SK-N-SH (cell line): ENCODE measurements around the gene BRAT1. TPM values are rescaled to one million over a fixed set of nuclear protein-coding genes. Genes with fewer than 3 reads are reported as not detected.

Source experiments
- CTCF ChIA-PET: fragments of 300-600, 350-600 bp; formaldehyde crosslinking; extraction: SDS; loops from one replicate; lab custom pipeline; 2021; lab: Yijun Ruan, JAX
- POLR2A ChIA-PET: fragments of 350-600 bp; sonication (Branson Sonifier 250); formaldehyde crosslinking; extraction: SDS; loops from one replicate; lab custom pipeline; 2020; ENCODE audit warnings: antibody characterized with exemption, inconsistent platforms; lab: Yijun Ruan, JAX
- DNase-seq: peaks from one replicate; pipeline ENCODE4 v3.0.0; 2012
- H2AFZ ChIP-seq: fragments of 200-600 bp; sonication (generic); 2 replicates; pipeline ENCODE4 v1.8.1; 2016; ENCODE audit warnings: antibody characterized with exemption, mild to moderate bottlenecking, low read depth
- H3F3A ChIP-seq: fragments of 200-600 bp; sonication (generic); replicated peaks from 2 replicates; pipeline ENCODE3; 2016; ENCODE audit warnings: antibody characterized with exemption, mild to moderate bottlenecking; ENCODE audit not compliant: insufficient read depth
- H3K27ac ChIP-seq, 2 experiments: fragments of 200-500 bp in 1 of 2; fragments of 200-600 bp in 1 of 2; sonication (Bioruptor generic) in 1 of 2; sonication (generic), shearing (Covaris generic) in 1 of 2; 2 replicates each; pipeline versions ENCODE4 v1.5.1 to v1.6.1; 2014 to 2016; ENCODE audit warnings: low read depth in 2 of 2, inconsistent platforms in 1 of 2, low read length in 1 of 2, mild to moderate bottlenecking in 1 of 2, mixed read lengths in 1 of 2
- H3K27me3 ChIP-seq: fragments of 200-600 bp; sonication (generic), shearing (Covaris generic); 2 replicates; pipeline ENCODE4 v1.6.1; 2016; ENCODE audit warnings: mixed run types; ENCODE audit not compliant: insufficient read depth
- H3K36me3 ChIP-seq, 2 experiments: fragments of 200-500 bp in 1 of 2; fragments of 200-600 bp in 1 of 2; sonication (Bioruptor generic) in 1 of 2; sonication (generic) in 1 of 2; replicated peaks in 1 of 2; 2 replicates each; pipeline versions ENCODE3 to v1.5.1; 2014 to 2016; ENCODE audit warnings: low read length in 1 of 2, mild to moderate bottlenecking in 1 of 2; ENCODE audit not compliant: insufficient read depth in 2 of 2, control insufficient read depth in 1 of 2
- H3K4me1 ChIP-seq, 2 experiments: fragments of 200-500 bp in 1 of 2; fragments of 200-600 bp in 1 of 2; sonication (Bioruptor generic) in 1 of 2; sonication (generic), shearing (Covaris generic) in 1 of 2; 2 replicates each; pipeline versions ENCODE4 v1.5.1 to v1.6.1; 2014 to 2016; ENCODE audit warnings: low read depth in 1 of 2, low read length in 1 of 2, mixed run types in 1 of 2; ENCODE audit not compliant: insufficient read depth in 2 of 2, control insufficient read depth in 1 of 2
- H3K4me2 ChIP-seq: fragments of 200-600 bp; sonication (generic), shearing (Covaris generic); 2 replicates; pipeline ENCODE4 v1.6.1; 2017; ENCODE audit warnings: mixed run types
- H3K4me3 ChIP-seq, 2 experiments: fragments of 200-500 bp in 1 of 2; fragments of 200-600 bp in 1 of 2; sonication (Bioruptor generic) in 1 of 2; sonication (generic), shearing (Covaris generic) in 1 of 2; 2 replicates each; pipeline versions ENCODE4 v1.5.1 to v1.8.1; 2014 to 2016; ENCODE audit warnings: low read depth in 2 of 2, inconsistent platforms in 1 of 2, low read length in 1 of 2, mild to moderate bottlenecking in 1 of 2, mixed read lengths in 1 of 2, moderate library complexity in 1 of 2
- H3K79me2 ChIP-seq: fragments of 200-600 bp; sonication (generic); 2 replicates; pipeline ENCODE4 v1.8.1; 2017; ENCODE audit warnings: mild to moderate bottlenecking; ENCODE audit not compliant: insufficient read depth
- H3K9ac ChIP-seq: fragments of 200-600 bp; sonication (generic); 2 replicates; pipeline ENCODE4 v1.6.1; 2017; ENCODE audit warnings: mixed run types
- H3K9me2 ChIP-seq: fragments of 200-600 bp; sonication (generic); 2 replicates; pipeline ENCODE4 v1.6.1; 2017; ENCODE audit warnings: mixed run types
- H3K9me3 ChIP-seq: fragments of 200-600 bp; sonication (generic); 2 replicates; pipeline ENCODE4 v1.6.1; 2017; ENCODE audit warnings: mixed run types, mild to moderate bottlenecking, moderate library complexity
- H4K20me1 ChIP-seq: fragments of 200-600 bp; sonication (generic); 2 replicates; pipeline ENCODE4 v1.6.1; 2017; ENCODE audit warnings: mild to moderate bottlenecking, mixed run types; ENCODE audit not compliant: insufficient read depth
- CHD2 ChIP-seq: fragments of 150-350 bp; IDR thresholded peaks from 2 replicates; pipeline ENCODE4 v1.6.1; 2018; ENCODE audit warnings: low read length; ENCODE audit not compliant: partially characterized antibody
- ELF1 ChIP-seq: IDR thresholded peaks from 2 replicates; pipeline ENCODE4 v1.4.0; 2012
- EP300 ChIP-seq, 2 experiments: IDR thresholded peaks; 2 replicates each; pipeline versions ENCODE4 v1.4.0 to v1.6.1; 2012; ENCODE audit warnings: borderline replicate concordance in 1 of 2, low read depth in 1 of 2, low read length in 1 of 2
- EZH2phosphoT487 ChIP-seq: fragments of 200-600 bp; sonication (generic); IDR thresholded peaks from 2 replicates; pipeline ENCODE4 v1.6.1; 2017; ENCODE audit warnings: low read depth, mixed run types, mild to moderate bottlenecking, antibody characterized with exemption, moderate library complexity, borderline replicate concordance
- FOSL2 ChIP-seq: IDR thresholded peaks from 2 replicates; pipeline ENCODE4 v1.4.0; 2012; ENCODE audit warnings: low read depth, mild to moderate bottlenecking, moderate library complexity, borderline replicate concordance
- GABPA ChIP-seq: IDR thresholded peaks from 2 replicates; pipeline ENCODE4 v1.4.0; 2012; ENCODE audit warnings: low read depth, mild to moderate bottlenecking
- GATA2 ChIP-seq: sonication (generic); formaldehyde crosslinking; IDR thresholded peaks from 2 replicates; pipeline ENCODE4 v1.5.0; 2020; ENCODE audit warnings: mild to moderate bottlenecking, missing genetic modification reagents
- JUND ChIP-seq: IDR thresholded peaks from 2 replicates; pipeline ENCODE4 v1.4.0; 2012
- MXI1 ChIP-seq: IDR thresholded peaks from 2 replicates; pipeline ENCODE4 v1.6.1; 2012; ENCODE audit warnings: mild to moderate bottlenecking, low read depth, low read length, improper control_type of control experiment
- NRF1 ChIP-seq: IDR thresholded peaks from 2 replicates; pipeline ENCODE4 v1.6.1; 2012; ENCODE audit warnings: low read depth, mild to moderate bottlenecking, low read length
- RAD21 ChIP-seq: IDR thresholded peaks from 2 replicates; pipeline ENCODE4 v1.6.1; 2012; ENCODE audit warnings: mild to moderate bottlenecking, low read length
- RFX5 ChIP-seq: IDR thresholded peaks from 2 replicates; pipeline ENCODE4 v1.6.1; 2012; ENCODE audit warnings: mild to moderate bottlenecking, improper control_type of control experiment, low read length
- RXRA ChIP-seq: IDR thresholded peaks from 2 replicates; pipeline ENCODE4 v1.4.0; 2012; ENCODE audit warnings: low read depth, mild to moderate bottlenecking, borderline replicate concordance
- SIN3A ChIP-seq: IDR thresholded peaks from 2 replicates; pipeline ENCODE4 v1.6.1; 2012; ENCODE audit warnings: low read depth, mild to moderate bottlenecking, low read length, moderate library complexity, borderline replicate concordance
- TCF12 ChIP-seq: IDR thresholded peaks from 2 replicates; pipeline ENCODE4 v1.4.0; 2012
- TEAD4 ChIP-seq: IDR thresholded peaks from 2 replicates; pipeline ENCODE4 v1.4.0; 2012; ENCODE audit warnings: mild to moderate bottlenecking, borderline replicate concordance; ENCODE audit not compliant: insufficient read depth
- WGBS: methylation state at CpG from one replicate; pipeline ENCODE4 v1.1.6; 2017; ENCODE audit warnings: low lambda C conversion rate; 5-methylcytosine and 5-hydroxymethylcytosine counted together
- polyA plus RNA-seq, 3 experiments: library from polyadenylated mRNA; depleted of rRNA; stranded (reverse); fragments of >200 nt; gene quantifications; 2 replicates each; pipeline ENCODE4 v1.2.3, GENCODE V29; 2012
- TF ChIP-seq, protein P1 (sequence below): fragments of 150-350 bp; IDR thresholded peaks from 2 replicates; pipeline ENCODE4 v1.6.1; 2016; ENCODE audit warnings: mild to moderate bottlenecking, low read depth, low read length
- TF ChIP-seq, protein P2 (sequence below): fragments of 150-350 bp; IDR thresholded peaks from 2 replicates; pipeline ENCODE4 v1.6.1; 2017; ENCODE audit warnings: antibody characterized with exemption, low read length, low read depth, borderline replicate concordance
- TF ChIP-seq, protein P3 (sequence below): IDR thresholded peaks from 2 replicates; pipeline ENCODE4 v1.4.0; 2012; ENCODE audit warnings: low read depth

Gene BRAT1
- polyA plus RNA-seq, 1 of the 3 experiments (the other 2 are of a cell fraction), result 36.2 TPM

DNA sequence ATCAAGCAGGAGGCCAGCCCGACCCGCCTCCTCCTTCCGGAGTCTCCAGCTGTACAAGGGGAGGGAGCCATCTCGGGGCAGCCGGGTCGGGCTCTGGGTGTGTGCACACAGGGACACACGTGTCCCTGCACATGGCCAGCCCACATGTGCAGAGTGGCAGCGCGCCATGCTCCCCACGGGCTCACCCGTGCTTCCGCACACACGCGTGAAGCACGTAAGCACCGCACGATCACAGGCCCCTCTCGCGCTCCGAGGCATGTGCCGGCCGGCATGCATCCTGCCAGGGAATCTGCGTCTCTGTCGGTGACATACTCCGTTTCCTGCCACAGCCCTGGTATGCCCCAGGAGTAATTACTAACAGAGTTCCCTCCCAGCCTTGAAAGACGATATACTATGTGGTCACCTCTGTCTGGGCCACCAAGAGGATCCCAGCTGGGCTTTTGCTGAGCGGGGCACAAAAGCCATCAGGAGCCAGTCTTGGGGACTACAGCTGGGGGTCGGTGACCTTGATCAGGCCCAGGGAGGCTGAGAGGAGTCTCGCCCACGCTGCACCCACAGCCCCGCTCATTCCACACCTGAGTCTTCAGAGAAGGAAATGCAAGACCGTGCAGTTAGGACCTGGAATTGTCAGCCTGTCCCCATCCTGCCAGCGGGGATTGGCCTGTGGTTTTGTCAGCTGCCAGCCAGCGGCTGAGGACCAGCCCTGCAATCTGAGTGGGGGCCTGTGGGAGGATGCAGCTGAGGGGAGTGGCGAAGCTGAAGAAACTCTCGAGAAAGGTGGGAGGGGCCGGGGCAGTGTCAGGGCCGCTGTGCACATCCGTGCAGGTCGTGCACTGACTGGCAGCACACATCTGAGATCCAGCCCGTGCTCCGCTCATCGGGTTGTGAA lies 46.8 kb downstream of the BRAT1 start:
- H4K20me1 ChIP-seq, result no peaks in the 10 kb centered on the region
- no peaks in the 10 kb centered on the region for H3K79me2 ChIP-seq
- DNase-seq, result no peak
- H3K27ac ChIP-seq, result peak overlapping the region in 1 of 2 experiments; percentile 51; a peak in 2 of 4 replicates
- H3K9ac ChIP-seq, result no peak overlapping the region
- TF ChIP-seq GATA2, result no peak
- no peak for TF ChIP-seq SIN3A
- TF ChIP-seq, protein P1, sequence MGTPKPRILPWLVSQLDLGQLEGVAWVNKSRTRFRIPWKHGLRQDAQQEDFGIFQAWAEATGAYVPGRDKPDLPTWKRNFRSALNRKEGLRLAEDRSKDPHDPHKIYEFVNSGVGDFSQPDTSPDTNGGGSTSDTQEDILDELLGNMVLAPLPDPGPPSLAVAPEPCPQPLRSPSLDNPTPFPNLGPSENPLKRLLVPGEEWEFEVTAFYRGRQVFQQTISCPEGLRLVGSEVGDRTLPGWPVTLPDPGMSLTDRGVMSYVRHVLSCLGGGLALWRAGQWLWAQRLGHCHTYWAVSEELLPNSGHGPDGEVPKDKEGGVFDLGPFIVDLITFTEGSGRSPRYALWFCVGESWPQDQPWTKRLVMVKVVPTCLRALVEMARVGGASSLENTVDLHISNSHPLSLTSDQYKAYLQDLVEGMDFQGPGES, result no peak
- TF ChIP-seq FOSL2, result no peak
- no peak for TF ChIP-seq ELF1
- TF ChIP-seq, protein P2, sequence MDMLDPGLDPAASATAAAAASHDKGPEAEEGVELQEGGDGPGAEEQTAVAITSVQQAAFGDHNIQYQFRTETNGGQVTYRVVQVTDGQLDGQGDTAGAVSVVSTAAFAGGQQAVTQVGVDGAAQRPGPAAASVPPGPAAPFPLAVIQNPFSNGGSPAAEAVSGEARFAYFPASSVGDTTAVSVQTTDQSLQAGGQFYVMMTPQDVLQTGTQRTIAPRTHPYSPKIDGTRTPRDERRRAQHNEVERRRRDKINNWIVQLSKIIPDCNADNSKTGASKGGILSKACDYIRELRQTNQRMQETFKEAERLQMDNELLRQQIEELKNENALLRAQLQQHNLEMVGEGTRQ, result no peak
- TF ChIP-seq RFX5, result no peak
- TF ChIP-seq EZH2phosphoT487, result no peak
- no peak for TF ChIP-seq RXRA
- TF ChIP-seq, all 33 proteins: peak for 0
- WGBS, result 85% methylated on average over 43 of the region's 43 CpGs
- ChIA-PET CTCF (interaction anchor here (0.6 to 2.1 kb wide), 5 partner anchors 25 to 162 kb away, joined by 3 to 8 read pairs (median 3); no protein-coding TSS in a partner anchor), POLR2A (no interaction called here)
- H3K9me3 ChIP-seq, result no peaks in the 10 kb centered on the region
- peaks cover 7% of the 10 kb centered on the region for H3F3A ChIP-seq
- no peaks in the 10 kb centered on the region for H3K27me3 ChIP-seq
- no peak overlapping the region for H3K4me3 ChIP-seq
- no peak overlapping the region for H3K4me2 ChIP-seq
- peaks cover 5 to 53% of the 10 kb centered on the region in 2 experiments; a peak in 2 of 4 replicates for H3K4me1 ChIP-seq
- no peaks in the 10 kb centered on the region for H3K9me2 ChIP-seq
- no peak overlapping the region for H2AFZ ChIP-seq
- H3K36me3 ChIP-seq, result no peaks in the 10 kb centered on the region

DNA sequence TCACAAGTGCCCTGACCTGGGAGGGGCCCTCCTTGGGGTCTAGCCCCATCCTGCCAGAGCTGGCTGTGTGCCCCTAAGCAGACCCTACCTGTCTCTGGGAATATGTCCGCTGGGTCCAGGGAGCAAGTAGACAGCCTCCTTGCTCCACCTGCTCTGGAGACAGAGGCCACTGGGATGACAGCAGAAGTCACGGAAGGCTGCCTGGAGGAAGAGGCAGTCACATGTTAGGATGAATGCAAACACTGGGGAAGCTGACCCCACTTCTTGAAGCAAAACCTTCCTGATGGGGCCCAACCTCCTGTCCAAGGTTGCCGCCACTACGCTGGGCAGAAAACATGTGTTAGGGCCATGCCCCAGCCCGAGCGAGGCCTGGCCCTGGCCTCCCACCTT lies 47.4 kb downstream of the BRAT1 start:
- H3K27me3 ChIP-seq, result no peaks in the 10 kb centered on the region
- POLR2A ChIA-PET, result interaction anchor here (1.2 kb wide), 1 partner anchor 9 kb away, joined by 3 read pairs; no protein-coding TSS in a partner anchor
- no peak for DNase-seq
- peaks cover 7% of the 10 kb centered on the region for H3F3A ChIP-seq
- H3K9me2 ChIP-seq, result no peaks in the 10 kb centered on the region
- CTCF ChIA-PET, result interaction anchor here (0.6 to 2.1 kb wide), 5 partner anchors 9 to 60 kb away, joined by 3 to 8 read pairs (median 3); no protein-coding TSS in a partner anchor
- 100% methylated on average over 6 of the region's 6 CpGs for WGBS
- no peak overlapping the region for H2AFZ ChIP-seq
- H3K4me2 ChIP-seq, result no peak overlapping the region
- H3K9ac ChIP-seq, result no peak overlapping the region
- no peak overlapping the region for H3K4me3 ChIP-seq
- no peak overlapping the region; a peak in 1 of 4 replicates for H3K27ac ChIP-seq
- no peaks in the 10 kb centered on the region for H3K36me3 ChIP-seq
- H3K79me2 ChIP-seq, result no peaks in the 10 kb centered on the region
- no peaks in the 10 kb centered on the region for H4K20me1 ChIP-seq
- H3K9me3 ChIP-seq, result no peaks in the 10 kb centered on the region
- H3K4me1 ChIP-seq, result peaks cover 5 to 47% of the 10 kb centered on the region in 2 experiments; a peak in 2 of 4 replicates
- TF ChIP-seq RAD21 (no peak), ELF1 (no peak), EP300 (IDR thresholded peaks at IDR 0.05; ENCODE audit: borderline replicate concordance in 1 of 2, low read depth in 1 of 2, low read length in 1 of 2) (no peak), TCF12 (no peak), TEAD4 (no peak), MXI1 (no peak), GABPA (no peak), EZH2phosphoT487 (no peak), SIN3A (no peak), CHD2 (no peak), JUND (no peak), NRF1 (no peak)
- TF ChIP-seq, protein P2, result no peak
- TF ChIP-seq, protein P3, sequence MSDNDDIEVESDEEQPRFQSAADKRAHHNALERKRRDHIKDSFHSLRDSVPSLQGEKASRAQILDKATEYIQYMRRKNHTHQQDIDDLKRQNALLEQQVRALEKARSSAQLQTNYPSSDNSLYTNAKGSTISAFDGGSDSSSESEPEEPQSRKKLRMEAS, result no peak
